Chondrocyte (in vitro differentiated cells): ENCODE measurements around the gene DNM1L. TPM values are rescaled to one million over a fixed set of nuclear protein-coding genes. Genes with fewer than 3 reads are reported as not detected.

Source experiments
- DNase-seq: peaks from one replicate; pipeline ENCODE4 v3.0.0; 2021; ENCODE audit warnings: mixed read lengths, low spot score
- H3K27ac Mint-ChIP-seq: one replicate; pipeline ENCODE4 v1.8.0; 2021; ENCODE audit warnings: mild to moderate bottlenecking, moderate library complexity, mixed read lengths; ENCODE audit not compliant: unreplicated experiment
- H3K27me3 Mint-ChIP-seq: 2 replicates; pipeline ENCODE4 v1.8.0; 2021; ENCODE audit warnings: low read depth, mixed read lengths
- H3K36me3 Mint-ChIP-seq: 2 replicates; pipeline ENCODE4 v1.8.0; 2021; ENCODE audit warnings: low read depth, mixed read lengths
- H3K4me1 Mint-ChIP-seq: 2 replicates; pipeline ENCODE4 v1.8.0; 2021; ENCODE audit warnings: low read depth, mild to moderate bottlenecking, mixed read lengths
- H3K4me3 Mint-ChIP-seq: one replicate; pipeline ENCODE4 v1.8.0; 2021; ENCODE audit warnings: mild to moderate bottlenecking, moderate library complexity, mixed read lengths; ENCODE audit not compliant: unreplicated experiment
- H3K9me3 Mint-ChIP-seq: 2 replicates; pipeline ENCODE4 v1.8.0; 2021; ENCODE audit warnings: low read depth, mixed read lengths
- CTCF ChIP-seq: fragments of 200-600 bp; sonication (generic); IDR thresholded peaks from 2 replicates; pipeline ENCODE4 v1.5.0; 2021; ENCODE audit warnings: antibody characterized with exemption, mild to moderate bottlenecking, moderate library complexity
- total RNA-seq: library from RNA; stranded (reverse); gene quantifications from 3 replicates; pipeline ENCODE4 v1.2.1, GENCODE V29; 2021

DNM1L gene
- total RNA-seq, 1 donor from 2014 or later: 67.0 TPM

DNA sequence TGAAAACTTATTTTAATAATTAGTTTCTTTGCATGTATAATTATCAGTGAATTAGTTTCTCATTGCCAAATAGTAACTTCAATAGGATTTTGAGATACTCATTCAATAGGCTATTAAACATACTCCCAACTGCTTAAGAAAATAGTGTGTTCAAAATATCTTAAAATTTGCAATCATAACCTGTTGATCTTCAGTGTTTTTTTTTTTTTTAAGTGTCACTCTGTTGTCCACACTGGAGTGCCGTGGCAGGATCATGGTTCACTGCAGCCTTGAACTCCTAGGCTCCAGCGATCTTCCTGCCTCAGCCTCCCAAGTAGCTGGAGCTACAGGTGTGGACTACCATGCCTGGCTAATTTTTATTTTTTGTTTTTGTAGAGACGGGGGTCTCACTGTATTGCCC, 78.1 kb downstream of the DNM1L start:
- Mint-ChIP-seq H3K4me1 (peaks cover 26% of the 10 kb centered on the region), H3K27ac (no peak overlapping the region), H3K36me3 (peaks cover 6% of the 10 kb centered on the region), H3K9me3 (no peaks in the 10 kb centered on the region), H3K27me3 (peaks cover 13% of the 10 kb centered on the region), H3K4me3 (no peak overlapping the region)
- DNase-seq: no peak
- TF ChIP-seq CTCF: no peak

DNA sequence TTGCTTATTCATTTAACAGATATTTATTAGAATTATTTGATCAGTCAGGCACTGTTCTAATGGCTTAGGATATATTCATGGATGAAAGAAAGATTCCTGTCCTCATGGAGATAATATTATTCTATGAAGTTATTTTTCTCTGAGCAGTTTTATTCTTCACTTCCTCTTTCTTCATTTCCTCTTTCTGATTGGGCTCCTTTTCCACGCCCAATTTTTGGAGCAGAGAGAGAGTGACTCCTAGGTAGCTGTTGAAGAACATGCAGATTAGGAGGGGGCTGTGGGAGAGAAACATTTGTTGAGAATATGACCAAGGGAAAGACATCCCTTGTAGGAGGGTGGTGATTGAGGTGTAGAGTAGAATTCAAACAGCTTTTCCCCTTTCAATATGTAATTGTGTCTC, 82.6 kb downstream of the DNM1L start:
- no peak for TF ChIP-seq CTCF
- Mint-ChIP-seq H3K27me3 (peaks cover 22% of the 10 kb centered on the region), H3K4me3 (no peak overlapping the region), H3K9me3 (no peaks in the 10 kb centered on the region), H3K27ac (no peak overlapping the region), H3K36me3 (no peaks in the 10 kb centered on the region), H3K4me1 (peaks cover 2% of the 10 kb centered on the region)
- DNase-seq: no peak

DNA sequence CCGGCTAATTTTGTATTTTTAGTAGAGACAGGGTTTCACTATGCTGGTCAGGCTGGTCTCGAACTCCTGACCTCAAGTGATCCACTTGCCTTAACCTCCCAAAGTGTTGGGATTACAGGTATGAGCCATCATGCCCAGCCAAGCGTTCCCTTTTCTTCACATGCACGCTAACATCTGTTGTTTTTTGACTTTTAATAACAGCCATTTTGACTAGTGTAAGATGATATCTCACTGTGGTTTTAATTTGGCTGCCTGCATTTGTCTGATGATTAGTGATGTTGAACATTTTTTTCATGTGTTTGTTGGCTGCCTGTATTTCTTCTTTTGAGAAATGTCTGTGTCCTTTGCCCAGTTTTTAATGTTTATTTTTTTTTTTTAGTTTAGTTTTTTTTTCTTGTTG, 86.8 kb downstream of the DNM1L start:
- DNase-seq: no peak

GRCh38 chr12:32768518-32768917, 89.4 kb downstream of the DNM1L start:
- no peaks in the 10 kb centered on the region for H3K36me3 Mint-ChIP-seq
- H3K4me3 Mint-ChIP-seq: no peak overlapping the region
- TF ChIP-seq CTCF: no peak
- H3K27me3 Mint-ChIP-seq: peaks cover 25% of the 10 kb centered on the region
- DNase-seq: no peak
- no peaks in the 10 kb centered on the region for H3K4me1 Mint-ChIP-seq
- H3K9me3 Mint-ChIP-seq: no peaks in the 10 kb centered on the region
- no peak overlapping the region for H3K27ac Mint-ChIP-seq

More for the DNA sequence above, 86.8 kb downstream of the DNM1L start:
- Mint-ChIP-seq H3K27ac (no peak overlapping the region), H3K9me3 (no peaks in the 10 kb centered on the region), H3K36me3 (no peaks in the 10 kb centered on the region), H3K4me3 (no peak overlapping the region), H3K4me1 (no peaks in the 10 kb centered on the region), H3K27me3 (peaks cover 32% of the 10 kb centered on the region)
- TF ChIP-seq CTCF: no peak

- Mint-ChIP-seq H3K27me3 (peaks cover 28% of the 10 kb centered on the region), H3K27ac (no peak overlapping the region)
- no peak for DNase-seq
These were observed 91.0 kb downstream of the DNM1L start for GRCh38 chr12:32770141-32770540.

More at GRCh38 chr12:32770141-32770540, 91.0 kb downstream of the DNM1L start:
- TF ChIP-seq CTCF: no peak
- no peaks in the 10 kb centered on the region for H3K9me3 Mint-ChIP-seq
- H3K36me3 Mint-ChIP-seq: no peaks in the 10 kb centered on the region
- no peak overlapping the region for H3K4me3 Mint-ChIP-seq
- no peaks in the 10 kb centered on the region for H3K4me1 Mint-ChIP-seq
